ENCODE data around the gene PNPLA7. TPM values are rescaled to one million over a fixed set of nuclear protein-coding genes. Genes with fewer than 3 reads are reported as not detected.

Gene PNPLA7
- total and polyA plus RNA-seq, 10 of the 15 experiments (the other 5 are each of a cell fraction or from before 2014, with no cell fraction given), result 0.04 to 0.85 (median 0.19) TPM; not detected in 1

DNA sequence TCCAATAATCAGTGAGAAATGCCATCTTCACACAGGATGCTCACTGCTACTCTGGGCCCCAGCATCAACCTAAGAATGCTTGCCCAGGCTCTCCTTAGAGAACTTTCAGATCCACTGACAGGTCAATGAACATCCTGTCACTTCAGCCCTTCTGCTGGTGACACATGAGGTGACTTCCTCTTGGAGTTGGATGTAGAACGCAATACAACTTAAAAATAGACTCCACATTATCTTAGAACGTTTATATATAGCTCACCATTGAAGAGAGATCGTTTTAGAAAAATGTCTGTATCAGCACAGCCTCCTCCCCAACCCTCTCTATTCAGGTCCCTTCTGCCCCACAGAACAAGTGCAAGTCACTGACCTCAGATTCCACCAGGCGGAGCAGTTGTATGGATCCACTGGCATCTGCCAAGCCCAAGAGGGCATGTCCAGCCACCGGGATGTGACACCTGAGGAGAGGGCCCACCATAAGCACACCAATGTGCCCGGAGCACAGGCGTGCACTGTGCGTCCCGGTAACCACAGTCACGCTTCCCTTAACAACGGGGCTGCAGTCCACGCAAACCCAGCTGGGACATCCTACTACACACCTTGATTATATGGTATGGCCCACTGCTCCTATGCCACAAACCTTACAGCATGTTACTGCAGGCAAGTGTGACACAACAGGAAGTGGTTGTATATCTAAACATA is 25.7 kb upstream of the PNPLA7 start (continued):
- TF ChIP-seq SREBF2 (IDR thresholded peaks at IDR 0.05; ENCODE audit: low read length) (no peak), CBX5 (IDR thresholded peaks at IDR 0.05; ENCODE audit: low read depth) (no peak), KAT2A (conservative IDR thresholded peaks at IDR 0.05; ENCODE audit: control insufficient read depth, low read depth, low read length) (no peak), HDGF (IDR thresholded peaks at IDR 0.05) (no peak), ATF7 (IDR thresholded peaks at IDR 0.05; ENCODE audit: low read depth) (no peak), GATAD2B (conservative IDR thresholded peaks at IDR 0.05; ENCODE audit: low read depth) (no peak; the same call in 1 of the 2 replicates), RFX5 (IDR thresholded peaks at IDR 0.05; ENCODE audit: low read depth, low read length) (no peak), RUNX3 (IDR thresholded peaks at IDR 0.05; ENCODE audit: low read length) (peak; percentile 69; the same call in 1 of the 2 replicates), JUND (IDR thresholded peaks at IDR 0.05; ENCODE audit: low read depth, low read length) (no peak), RAD21 (IDR thresholded peaks at IDR 0.05; ENCODE audit: insufficient read depth, low read depth, low read length) (0 out of 2 replicates have a peak, but pooled peaks have one; percentile 9), HCFC1 (IDR thresholded peaks at IDR 0.05; ENCODE audit: low read length) (no peak), SMARCA5 (IDR thresholded peaks at IDR 0.05) (no peak), WRNIP1 (IDR thresholded peaks at IDR 0.05; ENCODE audit: borderline replicate concordance, low read depth, low read length) (no peak), SRF (IDR thresholded peaks at IDR 0.05; ENCODE audit: low read depth in 2 of 2, low read length in 2 of 2) (no peak), EGR1 (IDR thresholded peaks at IDR 0.05; ENCODE audit: borderline replicate concordance in 1 of 2, low read depth in 2 of 2, low read length in 2 of 2) (no peak)
- TF ChIP-seq, protein P1, sequence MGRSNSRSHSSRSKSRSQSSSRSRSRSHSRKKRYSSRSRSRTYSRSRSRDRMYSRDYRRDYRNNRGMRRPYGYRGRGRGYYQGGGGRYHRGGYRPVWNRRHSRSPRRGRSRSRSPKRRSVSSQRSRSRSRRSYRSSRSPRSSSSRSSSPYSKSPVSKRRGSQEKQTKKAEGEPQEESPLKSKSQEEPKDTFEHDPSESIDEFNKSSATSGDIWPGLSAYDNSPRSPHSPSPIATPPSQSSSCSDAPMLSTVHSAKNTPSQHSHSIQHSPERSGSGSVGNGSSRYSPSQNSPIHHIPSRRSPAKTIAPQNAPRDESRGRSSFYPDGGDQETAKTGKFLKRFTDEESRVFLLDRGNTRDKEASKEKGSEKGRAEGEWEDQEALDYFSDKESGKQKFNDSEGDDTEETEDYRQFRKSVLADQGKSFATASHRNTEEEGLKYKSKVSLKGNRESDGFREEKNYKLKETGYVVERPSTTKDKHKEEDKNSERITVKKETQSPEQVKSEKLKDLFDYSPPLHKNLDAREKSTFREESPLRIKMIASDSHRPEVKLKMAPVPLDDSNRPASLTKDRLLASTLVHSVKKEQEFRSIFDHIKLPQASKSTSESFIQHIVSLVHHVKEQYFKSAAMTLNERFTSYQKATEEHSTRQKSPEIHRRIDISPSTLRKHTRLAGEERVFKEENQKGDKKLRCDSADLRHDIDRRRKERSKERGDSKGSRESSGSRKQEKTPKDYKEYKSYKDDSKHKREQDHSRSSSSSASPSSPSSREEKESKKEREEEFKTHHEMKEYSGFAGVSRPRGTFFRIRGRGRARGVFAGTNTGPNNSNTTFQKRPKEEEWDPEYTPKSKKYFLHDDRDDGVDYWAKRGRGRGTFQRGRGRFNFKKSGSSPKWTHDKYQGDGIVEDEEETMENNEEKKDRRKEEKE (IDR thresholded peaks at IDR 0.05), result no peak
- TF ChIP-seq, protein P2, sequence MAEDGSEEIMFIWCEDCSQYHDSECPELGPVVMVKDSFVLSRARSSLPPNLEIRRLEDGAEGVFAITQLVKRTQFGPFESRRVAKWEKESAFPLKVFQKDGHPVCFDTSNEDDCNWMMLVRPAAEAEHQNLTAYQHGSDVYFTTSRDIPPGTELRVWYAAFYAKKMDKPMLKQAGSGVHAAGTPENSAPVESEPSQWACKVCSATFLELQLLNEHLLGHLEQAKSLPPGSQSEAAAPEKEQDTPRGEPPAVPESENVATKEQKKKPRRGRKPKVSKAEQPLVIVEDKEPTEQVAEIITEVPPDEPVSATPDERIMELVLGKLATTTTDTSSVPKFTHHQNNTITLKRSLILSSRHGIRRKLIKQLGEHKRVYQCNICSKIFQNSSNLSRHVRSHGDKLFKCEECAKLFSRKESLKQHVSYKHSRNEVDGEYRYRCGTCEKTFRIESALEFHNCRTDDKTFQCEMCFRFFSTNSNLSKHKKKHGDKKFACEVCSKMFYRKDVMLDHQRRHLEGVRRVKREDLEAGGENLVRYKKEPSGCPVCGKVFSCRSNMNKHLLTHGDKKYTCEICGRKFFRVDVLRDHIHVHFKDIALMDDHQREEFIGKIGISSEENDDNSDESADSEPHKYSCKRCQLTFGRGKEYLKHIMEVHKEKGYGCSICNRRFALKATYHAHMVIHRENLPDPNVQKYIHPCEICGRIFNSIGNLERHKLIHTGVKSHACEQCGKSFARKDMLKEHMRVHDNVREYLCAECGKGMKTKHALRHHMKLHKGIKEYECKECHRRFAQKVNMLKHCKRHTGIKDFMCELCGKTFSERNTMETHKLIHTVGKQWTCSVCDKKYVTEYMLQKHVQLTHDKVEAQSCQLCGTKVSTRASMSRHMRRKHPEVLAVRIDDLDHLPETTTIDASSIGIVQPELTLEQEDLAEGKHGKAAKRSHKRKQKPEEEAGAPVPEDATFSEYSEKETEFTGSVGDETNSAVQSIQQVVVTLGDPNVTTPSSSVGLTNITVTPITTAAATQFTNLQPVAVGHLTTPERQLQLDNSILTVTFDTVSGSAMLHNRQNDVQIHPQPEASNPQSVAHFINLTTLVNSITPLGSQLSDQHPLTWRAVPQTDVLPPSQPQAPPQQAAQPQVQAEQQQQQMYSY (CRISPR knock-in tag; IDR thresholded peaks at IDR 0.05), result no peak
- TF ChIP-seq, protein P3, sequence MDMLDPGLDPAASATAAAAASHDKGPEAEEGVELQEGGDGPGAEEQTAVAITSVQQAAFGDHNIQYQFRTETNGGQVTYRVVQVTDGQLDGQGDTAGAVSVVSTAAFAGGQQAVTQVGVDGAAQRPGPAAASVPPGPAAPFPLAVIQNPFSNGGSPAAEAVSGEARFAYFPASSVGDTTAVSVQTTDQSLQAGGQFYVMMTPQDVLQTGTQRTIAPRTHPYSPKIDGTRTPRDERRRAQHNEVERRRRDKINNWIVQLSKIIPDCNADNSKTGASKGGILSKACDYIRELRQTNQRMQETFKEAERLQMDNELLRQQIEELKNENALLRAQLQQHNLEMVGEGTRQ (IDR thresholded peaks at IDR 0.05; ENCODE audit: borderline replicate concordance, low read depth, low read length), result no peak
- TF ChIP-seq, protein P4, sequence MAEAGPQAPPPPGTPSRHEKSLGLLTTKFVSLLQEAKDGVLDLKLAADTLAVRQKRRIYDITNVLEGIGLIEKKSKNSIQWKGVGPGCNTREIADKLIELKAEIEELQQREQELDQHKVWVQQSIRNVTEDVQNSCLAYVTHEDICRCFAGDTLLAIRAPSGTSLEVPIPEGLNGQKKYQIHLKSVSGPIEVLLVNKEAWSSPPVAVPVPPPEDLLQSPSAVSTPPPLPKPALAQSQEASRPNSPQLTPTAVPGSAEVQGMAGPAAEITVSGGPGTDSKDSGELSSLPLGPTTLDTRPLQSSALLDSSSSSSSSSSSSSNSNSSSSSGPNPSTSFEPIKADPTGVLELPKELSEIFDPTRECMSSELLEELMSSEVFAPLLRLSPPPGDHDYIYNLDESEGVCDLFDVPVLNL (IDR thresholded peaks at IDR 0.05; ENCODE audit: low read depth, low read length), result no peak
- TF ChIP-seq, protein P5, sequence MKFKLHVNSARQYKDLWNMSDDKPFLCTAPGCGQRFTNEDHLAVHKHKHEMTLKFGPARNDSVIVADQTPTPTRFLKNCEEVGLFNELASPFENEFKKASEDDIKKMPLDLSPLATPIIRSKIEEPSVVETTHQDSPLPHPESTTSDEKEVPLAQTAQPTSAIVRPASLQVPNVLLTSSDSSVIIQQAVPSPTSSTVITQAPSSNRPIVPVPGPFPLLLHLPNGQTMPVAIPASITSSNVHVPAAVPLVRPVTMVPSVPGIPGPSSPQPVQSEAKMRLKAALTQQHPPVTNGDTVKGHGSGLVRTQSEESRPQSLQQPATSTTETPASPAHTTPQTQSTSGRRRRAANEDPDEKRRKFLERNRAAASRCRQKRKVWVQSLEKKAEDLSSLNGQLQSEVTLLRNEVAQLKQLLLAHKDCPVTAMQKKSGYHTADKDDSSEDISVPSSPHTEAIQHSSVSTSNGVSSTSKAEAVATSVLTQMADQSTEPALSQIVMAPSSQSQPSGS (IDR thresholded peaks at IDR 0.05; ENCODE audit: low read length), result no peak

Measured in GM12878 (cell line).